Panc1 (cell line): ENCODE data around the gene HIGD1A.

Experiments used
- CTCF ChIP-seq: fragments of 450-650 bp; IDR thresholded peaks from 2 replicates; pipeline ENCODE4 v1.5.1; 2017; ENCODE audit warnings: mild to moderate bottlenecking
- POLR2AphosphoS5 ChIP-seq: IDR thresholded peaks from 2 replicates; pipeline ENCODE4 v1.6.1; 2012; ENCODE audit warnings: mild to moderate bottlenecking, low read depth, low read length, moderate library complexity
- REST ChIP-seq, 2 experiments: IDR thresholded peaks; 2 replicates each; pipeline ENCODE4 v1.6.1; 2011 to 2012; ENCODE audit warnings: low read depth in 2 of 2, control low read depth in 1 of 2, low read length in 1 of 2, mild to moderate bottlenecking in 1 of 2, moderate library complexity in 1 of 2; ENCODE audit not compliant: insufficient read depth in 1 of 2
- SIN3A ChIP-seq: IDR thresholded peaks from 2 replicates; pipeline ENCODE4 v1.6.1; 2012; ENCODE audit warnings: low read depth, mild to moderate bottlenecking, low read length, moderate library complexity, borderline replicate concordance; ENCODE audit not compliant: insufficient read depth
- TCF7L2 ChIP-seq: IDR thresholded peaks from 2 replicates; pipeline ENCODE4 v1.6.1; 2011; ENCODE audit warnings: mild to moderate bottlenecking, low read depth, low read length, inconsistent platforms

GRCh38 chr3:42851228-42851834 lies 47.0 kb upstream of the HIGD1A start:
- TF ChIP-seq SIN3A: no peak
- TF ChIP-seq CTCF: no peak
- TF ChIP-seq POLR2AphosphoS5: no peak
- TF ChIP-seq REST (IDR thresholded peaks at IDR 0.05; ENCODE audit: insufficient read depth in 1 of 2, low read depth in 2 of 2, low read length in 1 of 2): no peak
- TF ChIP-seq TCF7L2: no peak
